HG03565 (cell line): ENCODE results near the gene ZDBF2.
A peak's percentile ranks its signal among the peaks of the same experiment; 100 is the strongest.
"Not testable (repeated sequence)": the region's sequence is repeated elsewhere in the genome, so short reads cannot be mapped to it uniquely, and the experiment has no call there.

Experiments used
- ATAC-seq: cut with Tn5 transposase; IDR thresholded peaks from one replicate; pipeline ENCODE4 v1.9.1; 2021; ENCODE audit warnings: mild to moderate bottlenecking, moderate library complexity; ENCODE audit not compliant: unreplicated experiment

The ZDBF2 gene

DNA sequence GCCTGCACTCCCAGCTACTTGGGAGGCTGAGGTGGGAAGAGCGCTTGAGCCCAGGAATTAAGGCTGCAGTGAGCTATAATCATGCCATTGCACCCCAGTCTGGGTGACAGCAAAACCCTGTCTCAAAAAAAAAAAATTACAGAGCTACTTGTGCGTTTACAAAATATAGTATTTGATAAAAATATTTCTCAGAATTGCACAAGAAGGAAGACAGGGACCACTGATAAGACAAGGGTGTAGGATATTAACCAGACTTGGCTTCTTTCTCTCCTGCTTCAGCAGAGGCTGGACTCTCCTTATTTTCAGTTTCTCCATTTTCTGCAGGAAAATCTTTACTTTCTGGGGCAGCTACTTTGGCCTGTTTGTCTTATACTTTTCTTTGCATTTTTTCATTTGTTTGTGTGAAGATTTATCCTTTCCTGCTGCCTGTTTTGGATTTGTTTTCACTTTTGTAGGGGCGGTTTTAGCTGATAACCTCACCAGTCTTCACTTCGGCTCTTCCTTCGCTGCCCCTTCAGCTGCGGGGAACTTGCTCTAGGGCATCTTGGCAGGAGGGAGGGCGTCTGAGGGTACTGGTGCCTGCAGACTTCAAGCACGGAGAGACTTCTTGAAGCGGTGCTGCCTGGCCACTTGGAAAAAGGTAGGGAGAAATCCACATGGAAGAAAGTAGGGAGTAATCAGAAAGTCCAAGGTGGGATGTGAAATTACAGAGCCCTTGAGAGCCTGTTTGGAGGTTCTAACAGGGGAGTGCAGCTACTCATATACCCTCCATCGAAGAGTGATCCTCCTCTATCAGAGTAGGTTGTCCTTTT is 14.9 kb upstream of the ZDBF2 start:
- no peak for ATAC-seq

GRCh38 chr2:206260188-206261012 is 14.1 kb upstream of the ZDBF2 start:
- peak; percentile 68 for ATAC-seq

- ATAC-seq, result no peak
Observed at GRCh38 chr2:206263959-206264603, 10.4 kb upstream of the ZDBF2 start.

GRCh38 chr2:206266130-206267125 is 8.0 kb upstream of the ZDBF2 start:
- ATAC-seq, result no peak

DNA sequence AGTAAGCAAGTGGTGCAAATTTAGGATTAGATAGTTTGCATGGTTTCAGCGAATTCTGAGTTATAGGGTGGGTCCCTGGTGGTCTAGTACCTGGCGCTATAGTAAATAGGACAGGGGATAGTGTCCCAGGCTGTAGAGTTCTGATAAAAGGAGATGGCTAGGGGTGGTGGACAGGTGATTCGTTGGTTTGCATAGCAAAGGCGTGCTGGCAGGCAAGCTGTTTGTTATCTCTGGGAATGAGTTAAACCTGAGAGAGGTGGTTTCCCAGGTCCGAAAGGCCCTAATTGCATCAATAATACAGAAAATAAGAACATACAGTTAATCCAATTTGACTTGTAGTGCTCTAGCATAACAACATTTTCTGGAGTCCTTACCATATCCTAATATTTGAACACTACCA is 6.9 kb upstream of the ZDBF2 start:
- no peak for ATAC-seq

DNA sequence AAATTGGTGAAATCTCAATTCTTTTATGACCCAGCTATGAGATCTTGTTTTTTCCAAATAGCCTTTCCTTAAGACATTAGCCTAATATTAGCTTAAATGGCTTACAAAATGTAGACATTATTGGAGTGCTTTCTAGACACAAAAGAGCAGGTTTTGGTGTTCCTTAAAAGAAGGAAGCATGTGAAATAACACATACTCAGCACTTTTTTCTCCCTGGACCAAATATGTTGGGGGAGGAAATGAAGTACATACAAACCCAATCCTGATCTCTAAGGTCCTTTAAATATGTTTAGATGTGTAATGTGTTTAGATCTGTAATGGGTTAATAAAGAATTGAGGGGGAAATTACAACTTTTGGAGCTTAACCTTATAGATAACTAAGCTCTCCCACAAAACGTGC is 3.4 kb upstream of the ZDBF2 start:
- ATAC-seq, result no peak

DNA sequence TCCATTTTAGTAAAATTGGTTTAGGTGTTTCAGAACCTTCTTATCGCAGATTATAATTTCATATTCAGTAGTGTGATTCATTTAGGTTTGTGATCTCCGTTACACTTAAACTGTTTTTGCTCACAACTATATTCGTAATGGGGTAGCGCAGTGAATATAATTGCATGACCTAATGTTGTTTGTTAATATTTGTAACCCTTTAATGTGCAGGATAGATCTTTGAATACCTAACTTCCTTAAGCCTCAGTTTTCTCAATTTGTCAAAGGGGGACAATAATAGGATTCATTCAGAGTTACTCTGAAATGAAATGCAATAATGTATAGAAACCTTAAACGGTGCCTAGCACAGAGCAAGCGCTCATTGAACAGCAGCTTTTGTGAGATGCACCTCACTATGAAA is 558 bp upstream of the ZDBF2 start:
- no peak for ATAC-seq

DNA sequence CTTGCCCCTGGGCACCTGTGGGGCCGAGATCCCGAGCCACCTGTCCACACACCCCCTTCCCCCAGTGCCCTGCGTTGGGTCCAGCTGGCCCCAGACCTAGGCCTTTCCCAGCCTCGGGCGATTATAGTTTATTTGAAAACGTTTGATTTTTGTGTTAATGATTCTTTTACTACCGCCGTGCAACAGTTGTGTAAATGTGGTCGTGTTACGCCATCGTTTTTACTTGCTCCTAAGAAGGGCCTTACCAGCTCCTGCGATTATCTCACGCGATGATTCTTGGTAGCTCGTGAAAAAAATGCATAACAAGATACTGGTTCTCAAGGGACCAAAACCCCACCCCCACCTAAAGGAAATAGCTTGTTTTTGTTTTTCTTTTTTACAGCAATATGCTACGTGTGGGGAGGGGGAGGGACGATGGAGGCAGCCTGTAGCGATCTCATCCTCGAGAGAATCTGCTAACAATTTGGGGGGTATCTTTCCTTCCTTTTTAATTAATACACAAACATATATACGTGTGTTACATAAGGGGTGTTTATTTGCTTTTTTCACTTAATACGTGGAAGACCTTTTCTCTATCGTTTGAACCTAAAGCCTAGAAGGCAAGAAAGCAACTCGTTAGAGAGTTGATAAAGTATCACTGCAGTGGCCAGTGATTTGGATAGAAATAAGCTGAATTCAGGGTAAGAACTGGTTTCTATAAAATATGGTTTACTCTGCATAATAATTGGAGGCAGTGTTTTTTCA is 1.0 kb downstream of the ZDBF2 start:
- ATAC-seq, result peak; percentile 17

DNA sequence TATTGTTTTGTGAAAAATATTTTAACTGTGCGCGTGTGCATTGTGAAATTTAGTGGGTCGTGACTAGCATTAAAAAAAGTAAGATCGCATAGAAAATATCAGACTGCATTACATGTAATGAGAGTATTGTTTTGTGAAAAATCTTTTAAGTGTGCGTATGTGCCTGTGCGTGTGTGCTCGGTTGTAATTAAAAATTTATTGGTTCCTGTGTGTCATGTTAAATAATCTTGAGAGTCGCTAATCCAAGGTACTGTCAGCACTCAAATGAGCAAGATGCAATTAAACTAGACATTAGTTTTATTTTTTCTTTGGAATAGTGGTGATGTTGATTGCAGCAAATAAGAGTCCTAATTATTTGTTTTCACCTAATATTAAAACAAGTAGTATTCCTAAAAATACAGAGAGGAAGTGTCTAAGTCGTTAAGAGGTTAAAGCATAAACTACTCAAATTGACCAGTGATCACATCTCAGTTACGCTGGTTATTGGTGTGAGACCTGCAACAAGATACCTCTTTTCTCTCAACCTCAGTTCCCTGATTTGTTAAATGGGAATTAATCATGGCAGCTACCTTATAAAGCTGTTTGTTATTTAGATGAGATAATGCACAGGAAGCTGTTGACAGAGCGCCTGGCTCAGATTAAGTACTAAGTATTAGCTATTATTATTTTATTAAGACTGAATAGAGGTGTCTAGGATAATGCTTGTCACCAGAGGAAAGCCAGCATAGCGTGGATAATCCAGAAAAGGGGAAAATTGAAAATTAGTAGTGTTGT is 1.9 kb downstream of the ZDBF2 start:
- no peak for ATAC-seq

DNA sequence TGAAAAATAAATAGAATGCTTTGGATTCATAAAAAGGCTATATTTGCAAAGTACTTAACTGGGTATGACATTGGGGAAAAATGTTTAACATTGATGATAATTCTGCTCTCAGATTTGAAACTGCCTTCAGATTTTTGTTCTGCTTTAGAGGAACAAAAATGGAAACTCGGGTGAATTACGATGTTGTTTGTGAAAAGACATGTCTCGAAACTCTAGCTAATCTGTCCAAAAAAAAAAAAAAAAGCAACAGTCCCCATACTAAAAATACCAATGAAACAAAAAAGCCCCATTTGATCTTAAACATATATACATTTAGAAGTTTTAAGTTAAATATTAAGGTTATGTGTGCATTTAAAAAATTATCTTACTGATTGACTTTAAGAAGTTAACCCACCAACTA is 3.0 kb downstream of the ZDBF2 start:
- ATAC-seq, result no peak

DNA sequence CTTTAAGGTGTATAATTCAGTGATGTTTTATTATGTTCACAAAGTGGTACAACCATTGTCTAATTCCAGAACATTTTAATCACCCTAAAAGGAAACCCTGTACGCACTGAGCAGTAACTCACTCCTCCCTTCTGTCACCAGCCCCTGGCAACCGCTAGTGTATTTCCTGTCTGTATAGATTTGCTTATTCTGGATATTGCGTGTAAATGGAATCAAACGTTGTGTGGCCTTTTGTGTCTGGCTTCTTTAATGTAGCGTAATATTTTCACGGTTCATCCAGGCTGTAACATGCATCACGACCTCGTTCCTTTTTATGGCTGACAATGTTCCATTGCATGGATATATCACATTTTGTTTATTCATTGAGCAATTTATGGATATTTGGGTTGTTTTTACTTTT is 8.3 kb downstream of the ZDBF2 start:
- no peak for ATAC-seq

DNA sequence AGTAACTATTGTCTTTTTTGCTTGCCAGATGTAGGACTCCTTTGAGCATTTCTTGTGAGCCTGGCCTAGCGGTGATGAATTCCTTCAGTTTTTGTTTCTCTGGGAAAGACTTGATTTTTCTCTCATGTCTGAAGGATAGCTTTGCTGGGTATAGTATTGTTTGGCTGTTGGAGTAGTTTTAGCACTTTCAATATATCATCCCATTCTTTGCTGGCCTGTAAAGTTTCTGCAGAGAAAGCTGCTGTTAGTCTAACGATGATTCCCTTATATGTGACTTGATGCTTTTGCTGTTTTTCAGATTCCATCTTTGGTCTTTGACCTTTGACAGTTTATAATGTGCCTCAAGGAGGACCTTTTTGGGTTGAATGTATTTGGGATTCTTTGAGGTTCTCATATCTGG is 12.7 kb downstream of the ZDBF2 start:
- no peak for ATAC-seq

GRCh38 chr2:206289391-206289790 is 14.9 kb downstream of the ZDBF2 start:
- no peak for ATAC-seq

GRCh38 chr2:206296128-206296527 is 21.7 kb downstream of the ZDBF2 start:
- no peak for ATAC-seq

- ATAC-seq, result not testable (repeated sequence)
Observed at GRCh38 chr2:206299608-206300007, 25.1 kb downstream of the ZDBF2 start.

DNA sequence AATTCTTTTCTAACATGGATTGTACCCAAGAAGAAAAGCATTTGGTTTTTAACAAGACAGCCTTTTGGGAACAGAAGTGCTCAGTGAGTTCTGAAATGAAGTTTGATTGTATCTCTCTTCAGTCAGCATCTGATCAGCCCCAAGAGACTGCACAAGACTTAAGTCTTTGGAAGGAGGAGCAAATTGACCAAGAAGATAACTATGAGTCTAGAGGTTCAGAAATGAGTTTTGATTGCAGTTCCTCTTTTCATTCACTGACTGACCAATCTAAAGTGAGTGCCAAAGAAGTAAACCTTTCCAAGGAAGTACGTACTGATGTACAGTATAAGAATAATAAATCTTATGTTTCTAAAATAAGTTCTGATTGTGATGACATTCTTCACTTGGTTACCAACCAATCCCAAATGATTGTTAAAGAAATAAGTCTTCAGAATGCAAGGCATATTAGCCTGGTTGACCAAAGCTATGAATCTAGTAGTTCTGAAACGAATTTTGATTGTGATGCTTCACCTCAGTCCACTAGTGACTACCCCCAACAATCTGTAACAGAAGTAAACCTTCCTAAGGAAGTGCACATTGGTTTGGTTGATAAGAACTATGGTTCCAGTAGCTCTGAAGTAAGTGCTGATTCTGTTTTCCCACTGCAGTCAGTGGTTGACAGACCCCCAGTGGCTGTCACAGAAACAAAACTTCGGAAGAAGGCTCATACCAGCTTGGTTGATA is 31.2 kb downstream of the ZDBF2 start:
- ATAC-seq, result peak; percentile 93

GRCh38 chr2:206311026-206311425 is 36.6 kb downstream of the ZDBF2 start:
- ATAC-seq, result no peak

DNA sequence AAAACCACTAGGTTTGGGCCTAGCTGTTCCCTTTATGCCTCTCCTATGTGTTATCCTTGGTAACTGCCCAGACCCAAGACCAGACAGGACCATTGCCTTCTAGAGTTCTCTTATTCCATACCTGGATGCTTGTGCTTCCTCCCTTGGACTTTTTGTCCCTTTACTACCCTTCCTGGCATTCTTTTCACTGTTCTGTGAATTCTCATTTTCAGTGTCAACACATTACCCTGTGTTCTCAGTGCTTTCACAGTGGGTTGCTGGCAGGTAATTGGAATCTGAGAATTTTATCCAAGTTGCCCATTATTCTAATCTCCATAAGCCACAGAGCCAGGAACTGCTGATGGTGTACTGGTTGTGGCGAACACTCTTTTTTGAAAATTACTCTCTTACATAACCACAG is 41.7 kb downstream of the ZDBF2 start:
- no peak for ATAC-seq
